H1 (cell line): ENCODE measurements around the gene FOXF2. TPM values are rescaled to one million over a fixed set of nuclear protein-coding genes. Genes with fewer than 3 reads are reported as not detected.
A peak's percentile ranks its signal among the peaks of the same experiment; 100 is the strongest.

ENCODE experiments used
- CTCF ChIA-PET: fragments of 300-600 bp; sonication (Branson Sonifier 250); formaldehyde crosslinking; loops from one replicate; lab custom pipeline; 2021; ENCODE audit not compliant: partially characterized antibody; lab: Charles Lee
- POLR2A ChIA-PET: fragments of 300-600 bp; sonication (Branson Sonifier 250); formaldehyde crosslinking; loops from one replicate; lab custom pipeline; 2021; ENCODE audit warnings: inconsistent platforms; ENCODE audit not compliant: partially characterized antibody; lab: Charles Lee
- DNase-seq, 2 experiments: peaks; one replicate each; pipeline versions ENCODE4 v3.0.0 to v3.0.0-alpha.2; 2010 to 2022; ENCODE audit warnings: low spot score in 2 of 2, low read depth in 1 of 2, mixed read lengths in 1 of 2
- FAIRE-seq: peaks from 2 replicates; lab custom pipeline; 2011; peaks lifted over from hg19 to GRCh38; lab: Jason Lieb, UNC
- H2AFZ ChIP-seq: 2 replicates; pipeline ENCODE4 v1.8.1; 2012; ENCODE audit warnings: low read length, inconsistent platforms
- H2AK5ac ChIP-seq: 2 replicates; pipeline ENCODE4 v1.6.1; 2013; ENCODE audit warnings: low read depth, low read length
- H2BK120ac ChIP-seq: replicated peaks from 2 replicates; pipeline ENCODE3; 2013; ENCODE audit warnings: low read depth, low read length, inconsistent platforms
- H2BK12ac ChIP-seq: 2 replicates; pipeline ENCODE4 v1.6.1; 2013; ENCODE audit warnings: low read depth, low read length
- H2BK15ac ChIP-seq: 2 replicates; pipeline ENCODE4 v1.6.1; 2013; ENCODE audit warnings: low read length
- H2BK20ac ChIP-seq: 2 replicates; pipeline ENCODE4 v1.6.1; 2013; ENCODE audit warnings: low read length
- H2BK5ac ChIP-seq: 2 replicates; pipeline ENCODE4 v1.6.1; 2013; ENCODE audit warnings: low read depth, low read length
- H3K14ac ChIP-seq: 2 replicates; pipeline ENCODE4 v1.6.1; 2013; ENCODE audit warnings: inconsistent platforms; ENCODE audit not compliant: insufficient read length
- H3K18ac ChIP-seq: 2 replicates; pipeline ENCODE4 v1.6.1; 2013; ENCODE audit warnings: low read length; ENCODE audit errors: extremely low read depth
- H3K23ac ChIP-seq: 2 replicates; pipeline ENCODE4 v1.6.1; 2013; ENCODE audit warnings: inconsistent platforms; ENCODE audit not compliant: insufficient read length
- H3K23me2 ChIP-seq: 2 replicates; pipeline ENCODE4 v1.6.1; 2013; ENCODE audit warnings: low read depth, low read length
- H3K27ac ChIP-seq: 2 replicates; pipeline ENCODE4 v1.6.1; 2011; ENCODE audit warnings: low read depth, low read length, inconsistent platforms
- H3K27me3 ChIP-seq, 4 experiments: replicated peaks in 1 of 4; 1 replicate in 1 of 4; 2 replicates in 3 of 4; pipeline versions ENCODE4 v1.6.1 to v1.8.1; 2011 to 2013; ENCODE audit warnings: low read length in 3 of 4, mild to moderate bottlenecking in 3 of 4, inconsistent platforms in 2 of 4, mixed read lengths in 2 of 4, moderate library complexity in 1 of 4; ENCODE audit not compliant: control insufficient read depth in 3 of 4, insufficient read depth in 3 of 4; ENCODE audit errors: extremely low read depth in 1 of 4
- H3K36me3 ChIP-seq, 4 experiments: 2 replicates each; pipeline versions ENCODE4 v1.6.1 to v1.8.1; 2011 to 2013; ENCODE audit warnings: mild to moderate bottlenecking in 4 of 4, low read length in 3 of 4, moderate library complexity in 2 of 4, control low read depth in 1 of 4, inconsistent platforms in 1 of 4; ENCODE audit not compliant: insufficient read depth in 4 of 4, control insufficient read depth in 2 of 4
- H3K4ac ChIP-seq: replicated peaks from 2 replicates; pipeline ENCODE3; 2013; ENCODE audit warnings: low read length, low read depth, mixed read lengths, inconsistent platforms; ENCODE audit not compliant: insufficient read length
- H3K4me1 ChIP-seq, 4 experiments: replicated peaks in 1 of 4; 1 replicate in 1 of 4; 2 replicates in 3 of 4; pipeline versions ENCODE4 v1.6.1 to v1.8.1; 2011 to 2013; ENCODE audit warnings: low read length in 3 of 4, inconsistent platforms in 2 of 4, mixed read lengths in 1 of 4; ENCODE audit not compliant: insufficient read depth in 4 of 4, control insufficient read depth in 3 of 4
- H3K4me2 ChIP-seq, 2 experiments: 2 replicates each; pipeline versions ENCODE4 v1.6.1 to v1.8.1; 2011 to 2013; ENCODE audit warnings: low read depth in 2 of 2, low read length in 2 of 2, control low read depth in 1 of 2, inconsistent platforms in 1 of 2, mild to moderate bottlenecking in 1 of 2; ENCODE audit not compliant: insufficient read depth in 1 of 2
- H3K4me3 ChIP-seq, 4 experiments: fragments of 200-600, 300-600 bp in 1 of 4; sonication (generic), shearing (Covaris generic), sonication (Bioruptor Twin) in 1 of 4; 2 replicates each; pipeline versions ENCODE4 v1.5.1 to v1.8.1; 2011 to 2016; ENCODE audit warnings: low read length in 4 of 4, low read depth in 3 of 4, control low read depth in 2 of 4, inconsistent platforms in 2 of 4, mild to moderate bottlenecking in 2 of 4, mixed read lengths in 1 of 4, moderate library complexity in 1 of 4; ENCODE audit not compliant: insufficient read depth in 2 of 4; ENCODE audit errors: extremely low read depth in 1 of 4
- H3K56ac ChIP-seq: replicated peaks from 2 replicates; pipeline ENCODE3; 2013; ENCODE audit warnings: low read depth, mild to moderate bottlenecking, mixed read lengths, low read length, inconsistent platforms; ENCODE audit not compliant: insufficient read length
- H3K79me1 ChIP-seq: 2 replicates; pipeline ENCODE4 v1.6.1; 2013; ENCODE audit warnings: low read depth, low read length, control low read depth
- H3K79me2 ChIP-seq, 2 experiments: 2 replicates each; pipeline versions ENCODE4 v1.6.1 to v1.8.1; 2012 to 2013; ENCODE audit warnings: low read length in 2 of 2, mild to moderate bottlenecking in 2 of 2, inconsistent platforms in 1 of 2; ENCODE audit not compliant: insufficient read depth in 2 of 2, control insufficient read depth in 1 of 2
- H3K9ac ChIP-seq, 4 experiments: replicated peaks in 1 of 4; 1 replicate in 1 of 4; 2 replicates in 3 of 4; pipeline versions ENCODE4 v1.6.1 to v1.8.1; 2011 to 2013; ENCODE audit warnings: low read depth in 3 of 4, low read length in 3 of 4, control low read depth in 2 of 4, mild to moderate bottlenecking in 2 of 4, moderate library complexity in 2 of 4, inconsistent platforms in 1 of 4; ENCODE audit errors: extremely low read depth in 1 of 4
- H3K9me3 ChIP-seq, 2 experiments: 2 replicates each; pipeline versions ENCODE4 v1.6.1 to v1.8.1; 2012 to 2013; ENCODE audit warnings: mild to moderate bottlenecking in 2 of 2, moderate library complexity in 2 of 2, control low read depth in 1 of 2, inconsistent platforms in 1 of 2, low read depth in 1 of 2, low read length in 1 of 2, mixed read lengths in 1 of 2; ENCODE audit not compliant: insufficient read depth in 2 of 2
- H4K20me1 ChIP-seq, 2 experiments: replicated peaks in 1 of 2; 2 replicates each; pipeline versions ENCODE3 to v1.8.1; 2011 to 2013; ENCODE audit warnings: inconsistent platforms in 2 of 2, low read length in 2 of 2, mild to moderate bottlenecking in 1 of 2; ENCODE audit not compliant: insufficient read depth in 2 of 2, control insufficient read depth in 1 of 2
- H4K5ac ChIP-seq: 2 replicates; pipeline ENCODE4 v1.6.1; 2013; ENCODE audit warnings: low read length, low read depth, mixed read lengths, inconsistent platforms; ENCODE audit not compliant: insufficient read length
- H4K8ac ChIP-seq: 2 replicates; pipeline ENCODE4 v1.8.0; 2013; ENCODE audit warnings: mild to moderate bottlenecking, moderate library complexity, low read length, inconsistent platforms; ENCODE audit not compliant: insufficient read depth; ENCODE audit errors: extremely low read depth
- H4K91ac ChIP-seq: replicated peaks from 2 replicates; pipeline ENCODE3; 2013; ENCODE audit warnings: low read length, mixed read lengths, inconsistent platforms; ENCODE audit not compliant: insufficient read length
- BACH1 ChIP-seq: IDR thresholded peaks from 2 replicates; pipeline ENCODE4 v1.6.1; 2012; ENCODE audit warnings: low read length, improper control_type of control experiment
- CTCF ChIP-seq, 3 experiments: IDR thresholded peaks; 1 replicate in 2 of 3; 2 replicates in 1 of 3; pipeline versions ENCODE4 v1.5.1 to v1.6.1; 2011; ENCODE audit warnings: low read length in 3 of 3, mild to moderate bottlenecking in 3 of 3, inconsistent platforms in 2 of 3, low read depth in 1 of 3, moderate library complexity in 1 of 3; ENCODE audit not compliant: insufficient read depth in 1 of 3; ENCODE audit errors: control extremely low read depth in 1 of 3
- GTF2F1 ChIP-seq: IDR thresholded peaks from 2 replicates; pipeline ENCODE4 v1.6.1; 2012; ENCODE audit warnings: low read depth, low read length, improper control_type of control experiment, borderline replicate concordance
- JUND ChIP-seq: IDR thresholded peaks from 2 replicates; pipeline ENCODE4 v1.6.1; 2011; ENCODE audit warnings: mild to moderate bottlenecking, improper control_type of control experiment, low read length
- NANOG ChIP-seq: IDR thresholded peaks from 2 replicates; pipeline ENCODE4 v1.6.1; 2011; ENCODE audit warnings: low read length, low read depth, mild to moderate bottlenecking, inconsistent platforms; ENCODE audit not compliant: insufficient read depth, poor library complexity, severe bottlenecking
- RFX5 ChIP-seq: IDR thresholded peaks from 2 replicates; pipeline ENCODE4 v1.6.1; 2011; ENCODE audit warnings: low read depth, low read length, improper control_type of control experiment, borderline replicate concordance
- SP2 ChIP-seq: IDR thresholded peaks from 2 replicates; pipeline ENCODE4 v1.6.1; 2012; ENCODE audit warnings: mild to moderate bottlenecking, low read length, inconsistent platforms
- TCF12 ChIP-seq: IDR thresholded peaks from 2 replicates; pipeline ENCODE4 v1.6.1; 2011; ENCODE audit warnings: low read depth, mild to moderate bottlenecking, low read length
- YY1 ChIP-seq: IDR thresholded peaks from 2 replicates; pipeline ENCODE4 v1.6.1; 2011; ENCODE audit warnings: low read depth, mild to moderate bottlenecking, low read length
- WGBS, 2 experiments: shearing (Covaris generic) in 1 of 2; methylation state at CpG; one replicate each; pipeline versions ENCODE4 v1.1.6 to v1.1.7; 2013 to 2015; ENCODE audit warnings: low lambda C conversion rate in 2 of 2, mixed read lengths in 2 of 2, inconsistent platforms in 1 of 2, low coverage in 1 of 2, missing lambda C conversion rate in 1 of 2; ENCODE audit not compliant: insufficient replicate concordance in 2 of 2, insufficient coverage in 1 of 2, insufficient read length in 1 of 2; ENCODE audit errors: extremely low coverage in 1 of 2, missing lambda C conversion rate in 1 of 2; 5-methylcytosine and 5-hydroxymethylcytosine counted together
- polyA plus RNA-seq, 7 experiments: library from polyadenylated mRNA; depleted of rRNA in 3 of 7; stranded (reverse) in 5 of 7; unstranded in 2 of 7; fragments of >200 nt in 5 of 7; fragments of 200-250 nt in 2 of 7; gene quantifications; 1 replicate in 5 of 7; 2 replicates in 1 of 7; 4 replicates in 1 of 7; pipeline versions ENCODE4 v1.2.1 to v1.2.3, GENCODE V29; 2011 to 2013; ENCODE audit warnings: missing spikeins in 2 of 7, mixed read lengths in 2 of 7
- total RNA-seq: library from RNA; stranded (reverse); fragmentation: NEBNext Ultra II Directional; extraction: Animal tissue kit (Norgen Biotek cat#: 25700); gene quantifications from 2 replicates; pipeline ENCODE4 v1.2.1, GENCODE V29; 2021

FOXF2 gene
- total and polyA plus RNA-seq, 2 of the 8 experiments (the other 6 are each of a cell fraction or from before 2014, with no cell fraction given) = 0.05 TPM; not detected in 1

- Histone ChIP-seq H3K14ac (no peak overlapping the region), H2BK15ac (no peak overlapping the region), H3K79me1 (no peaks in the 10 kb centered on the region), H2BK120ac (no peak overlapping the region), H4K91ac (no peak overlapping the region), H2BK12ac (peak overlapping the region; percentile 30; the same call in 1 of the 2 replicates), H2BK5ac (0 out of 2 replicates have a peak overlapping the region, but pooled peaks have one; percentile 53), H4K20me1 (no peaks in the 10 kb centered on the region), H3K4me3 (no peak overlapping the region), H3K18ac (no peak overlapping the region; the same call in 1 of the 2 replicates)
- CTCF ChIA-PET = interaction anchor here (0.9 to 2.4 kb wide), 4 partner anchors 12 to 34 kb away, joined by 3 to 12 read pairs (median 4); no protein-coding TSS in a partner anchor
- 57% methylated on average over 1 of the region's 1 CpG; no CpG with 5 or more reads in 1 of the 2 experiments for WGBS, 2 experiments
- POLR2A ChIA-PET = no interaction called here
- TF ChIP-seq JUND = 0 out of 2 replicates have a peak, but pooled peaks have one; percentile 16
- peak; percentile 34; the same call in 1 of the 2 replicates for TF ChIP-seq YY1
- TF ChIP-seq GTF2F1 = no peak
- TF ChIP-seq RFX5 = no peak
- peak; percentile 20; the same call in 1 of the 2 replicates for TF ChIP-seq BACH1
- no peak for TF ChIP-seq CTCF (IDR thresholded peaks at IDR 0.05; ENCODE audit: control extremely low read depth in 1 of 3, insufficient read depth in 1 of 3, low read depth in 1 of 3, low read length in 3 of 3)
- no peak for TF ChIP-seq SP2
- TF ChIP-seq NANOG = peak; percentile 95
- TF ChIP-seq TCF12 = no peak
- TF ChIP-seq, all 59 proteins: peak for 4
- H3K36me3 ChIP-seq = no peaks in the 10 kb centered on the region
- H3K79me2 ChIP-seq = no peaks in the 10 kb centered on the region
- DNase-seq (no peak), FAIRE-seq (peak; percentile 39)
- no peaks in the 10 kb centered on the region for H3K23me2 ChIP-seq
- no peak overlapping the region for H3K56ac ChIP-seq
- no peak overlapping the region for H4K5ac ChIP-seq
- peak overlapping the region in 1 of 2 experiments; percentile 9; a peak in 2 of 4 replicates for H3K4me2 ChIP-seq
- 0 out of 7 replicates have a peak, but pooled peaks cover 0 to 2% (median 0%) of the 10 kb centered on the region in 4 experiments for H3K27me3 ChIP-seq
- H3K27ac ChIP-seq = peak overlapping the region; percentile 16; the same call in 1 of the 2 replicates
- H2AFZ ChIP-seq = no peak overlapping the region
- H3K4ac ChIP-seq = no peak overlapping the region
- no peak overlapping the region for H3K9ac ChIP-seq
- H3K9me3 ChIP-seq = peaks cover 8 to 12% of the 10 kb centered on the region in 2 experiments; a peak in 2 of 4 replicates
- H3K4me1 ChIP-seq = peaks cover 3 to 7% (median 4%) of the 10 kb centered on the region in 4 experiments; a peak in 6 of 7 replicates
- H3K23ac ChIP-seq = no peak overlapping the region
- no peak overlapping the region for H2AK5ac ChIP-seq
- H4K8ac ChIP-seq = no peak overlapping the region
- no peak overlapping the region; the same call in 1 of the 2 replicates for H2BK20ac ChIP-seq
Measured at GRCh38 chr6:1348675-1349074, 40.7 kb upstream of the FOXF2 start.
